H9 (cell line): Measurements from ENCODE around the gene ANXA9. TPM values are rescaled to one million over a fixed set of nuclear protein-coding genes. Genes with fewer than 3 reads are reported as not detected.

Experiments
- DNase-seq: peaks from one replicate; pipeline ENCODE4 v3.0.0-alpha.2; 2017
- H2AFZ ChIP-seq: one replicate; pipeline ENCODE4 v1.6.1; 2013; ENCODE audit warnings: mild to moderate bottlenecking, low read length, control low read depth, moderate library complexity
- H2AK5ac ChIP-seq: 2 replicates; pipeline ENCODE4 v1.6.1; 2013; ENCODE audit warnings: low read length, control low read depth, mixed read lengths; ENCODE audit not compliant: insufficient read length
- H2BK120ac ChIP-seq: one replicate; pipeline ENCODE4 v1.6.1; 2013; ENCODE audit warnings: low read depth, mild to moderate bottlenecking, low read length, control low read depth, inconsistent platforms; ENCODE audit not compliant: poor library complexity, severe bottlenecking
- H2BK12ac ChIP-seq: 2 replicates; pipeline ENCODE4 v1.6.1; 2013; ENCODE audit warnings: low read length, control low read depth, mixed read lengths, low read depth; ENCODE audit not compliant: insufficient read length
- H2BK15ac ChIP-seq: 2 replicates; pipeline ENCODE4 v1.6.1; 2013; ENCODE audit warnings: low read depth, low read length, control low read depth
- H2BK20ac ChIP-seq: one replicate; pipeline ENCODE4 v1.6.1; 2013; ENCODE audit warnings: low read depth, mild to moderate bottlenecking, low read length, control low read depth, inconsistent platforms; ENCODE audit not compliant: poor library complexity, severe bottlenecking
- H2BK5ac ChIP-seq: 2 replicates; pipeline ENCODE4 v1.6.1; 2013; ENCODE audit warnings: low read length, control low read depth, mixed read lengths; ENCODE audit not compliant: insufficient read length
- H3K14ac ChIP-seq: 2 replicates; pipeline ENCODE4 v1.6.1; 2013; ENCODE audit warnings: low read length, control low read depth; ENCODE audit not compliant: insufficient read depth
- H3K18ac ChIP-seq: 2 replicates; pipeline ENCODE4 v1.6.1; 2013; ENCODE audit warnings: low read depth, mild to moderate bottlenecking, mixed read lengths, low read length, control low read depth; ENCODE audit not compliant: insufficient read length
- H3K23ac ChIP-seq: 2 replicates; pipeline ENCODE4 v1.6.1; 2013; ENCODE audit warnings: low read length, control low read depth, mixed read lengths, low read depth; ENCODE audit not compliant: insufficient read length
- H3K23me2 ChIP-seq: 2 replicates; pipeline ENCODE4 v1.6.1; 2013; ENCODE audit warnings: low read depth, mild to moderate bottlenecking, mixed read lengths, low read length, control low read depth; ENCODE audit not compliant: insufficient read length, poor library complexity, severe bottlenecking
- H3K27ac ChIP-seq: 2 replicates; pipeline ENCODE4 v1.5.1; 2013; ENCODE audit warnings: low read length, control low read depth, mixed read lengths, low read depth; ENCODE audit not compliant: insufficient read length
- H3K27me3 ChIP-seq: 2 replicates; pipeline ENCODE4 v1.6.1; 2013; ENCODE audit warnings: low read length, control low read depth, inconsistent platforms; ENCODE audit not compliant: insufficient read depth
- H3K4ac ChIP-seq: 2 replicates; pipeline ENCODE4 v1.6.1; 2013; ENCODE audit warnings: low read depth, mild to moderate bottlenecking, control low read depth, inconsistent platforms, low read length, moderate library complexity
- H3K4me1 ChIP-seq: 2 replicates; pipeline ENCODE4 v1.6.1; 2013; ENCODE audit warnings: low read length, control low read depth, inconsistent platforms; ENCODE audit not compliant: insufficient read depth
- H3K4me2 ChIP-seq: 2 replicates; pipeline ENCODE4 v1.6.1; 2013; ENCODE audit warnings: low read length, control low read depth, mixed read lengths; ENCODE audit not compliant: insufficient read length, insufficient read depth
- H3K56ac ChIP-seq: 2 replicates; pipeline ENCODE4 v1.6.1; 2013; ENCODE audit warnings: low read depth, mild to moderate bottlenecking, mixed read lengths, low read length, control low read depth; ENCODE audit not compliant: insufficient read length
- H3K79me1 ChIP-seq: 2 replicates; pipeline ENCODE4 v1.6.1; 2013; ENCODE audit warnings: low read depth, mild to moderate bottlenecking, moderate library complexity, low read length, control low read depth, inconsistent platforms; ENCODE audit not compliant: insufficient read depth, poor library complexity, severe bottlenecking
- H3K79me2 ChIP-seq: 2 replicates; pipeline ENCODE4 v1.6.1; 2013; ENCODE audit warnings: low read length, control low read depth, inconsistent platforms; ENCODE audit not compliant: insufficient read depth
- H3K9ac ChIP-seq: 2 replicates; pipeline ENCODE4 v1.6.1; 2013; ENCODE audit warnings: low read length, control low read depth, mixed read lengths; ENCODE audit not compliant: insufficient read length; ENCODE audit errors: extremely low read depth
- H3K9me3 ChIP-seq: one replicate; pipeline ENCODE4 v1.6.1; 2013; ENCODE audit warnings: low read depth, low read length, inconsistent platforms; ENCODE audit not compliant: control insufficient read depth
- H3T11ph ChIP-seq: one replicate; pipeline ENCODE4 v1.6.1; 2013; ENCODE audit warnings: mild to moderate bottlenecking, low read length, control low read depth, inconsistent platforms
- H4K20me1 ChIP-seq: one replicate; pipeline ENCODE4 v1.6.1; 2013; ENCODE audit not compliant: control insufficient read depth, insufficient read length, insufficient read depth
- H4K5ac ChIP-seq: 2 replicates; pipeline ENCODE4 v1.6.1; 2013; ENCODE audit warnings: low read depth, mild to moderate bottlenecking, mixed read lengths, low read length, control low read depth; ENCODE audit not compliant: insufficient read length
- H4K8ac ChIP-seq: replicated peaks from 2 replicates; pipeline ENCODE4 v1.6.1; 2013; ENCODE audit warnings: low read length, control low read depth, mixed read lengths, low read depth; ENCODE audit not compliant: insufficient read length
- H4K91ac ChIP-seq: 2 replicates; pipeline ENCODE4 v1.6.1; 2013; ENCODE audit warnings: low read depth, mild to moderate bottlenecking, moderate library complexity, mixed read lengths, low read length, control low read depth; ENCODE audit not compliant: insufficient read length
- H3K27ac Mint-ChIP-seq, 3 experiments: 2 replicates in 2 of 3; 3 replicates in 1 of 3; pipeline ENCODE4 v1.8.0; 2020 to 2021; ENCODE audit warnings: mixed read lengths in 3 of 3, mild to moderate bottlenecking in 1 of 3, moderate library complexity in 1 of 3
- H3K27me3 Mint-ChIP-seq: 2 replicates; pipeline ENCODE4 v1.8.0; 2021; ENCODE audit warnings: low read depth, mild to moderate bottlenecking, moderate library complexity, mixed read lengths
- H3K36me3 Mint-ChIP-seq, 3 experiments: 2 replicates in 2 of 3; 3 replicates in 1 of 3; pipeline ENCODE4 v1.8.0; 2020 to 2021; ENCODE audit warnings: low read depth in 3 of 3, mixed read lengths in 3 of 3; ENCODE audit not compliant: insufficient read depth in 1 of 3
- H3K4me1 Mint-ChIP-seq, 2 experiments: 2 replicates each; pipeline ENCODE4 v1.8.0; 2020; ENCODE audit warnings: mixed read lengths in 2 of 2
- H3K4me3 Mint-ChIP-seq, 2 experiments: 2 replicates in 1 of 2; 3 replicates in 1 of 2; pipeline ENCODE4 v1.8.0; 2020 to 2021; ENCODE audit warnings: mild to moderate bottlenecking in 2 of 2, mixed read lengths in 2 of 2, moderate library complexity in 1 of 2
- H3K9me3 Mint-ChIP-seq, 2 experiments: 2 replicates in 1 of 2; 3 replicates in 1 of 2; pipeline ENCODE4 v1.8.0; 2020; ENCODE audit warnings: mild to moderate bottlenecking in 2 of 2, mixed read lengths in 2 of 2, moderate library complexity in 1 of 2
- CTCF ChIP-seq: fragments of 200-600 bp; sonication (generic); conservative IDR thresholded peaks from 3 replicates; pipeline ENCODE4 v1.8.0; 2021; ENCODE audit warnings: antibody characterized with exemption, mild to moderate bottlenecking
- WGBS: extraction: QIAGEN DNeasy Blood & Tissue Kit; methylation state at CpG from one replicate; pipeline ENCODE4 v1.1.7; 2013; ENCODE audit warnings: missing lambda C conversion rate, low lambda C conversion rate, mixed read lengths; ENCODE audit not compliant: insufficient read length; ENCODE audit errors: extremely low coverage; 5-methylcytosine and 5-hydroxymethylcytosine counted together
- total RNA-seq: library from RNA; stranded (reverse); gene quantifications from 2 replicates; pipeline ENCODE4 v1.2.1, GENCODE V29; 2021

Gene ANXA9
- total RNA-seq, 1 experiment from 2014 or later, result 0.92 TPM

GRCh38 chr1:150967936-150968335 lies 14.2 kb upstream of the ANXA9 start:
- Histone ChIP-seq H2BK12ac (no peak overlapping the region), H3K18ac (no peak overlapping the region), H3K23ac (no peak overlapping the region), H2BK120ac (no peak overlapping the region), H3K4me1 (peaks cover 5% of the 10 kb centered on the region), H4K8ac (no peak overlapping the region), H3K27me3 (no peaks in the 10 kb centered on the region), H3K56ac (no peak overlapping the region), H3K14ac (no peak overlapping the region), H2BK20ac (no peak overlapping the region), H3K23me2 (no peaks in the 10 kb centered on the region), H3K9me3 (no peaks in the 10 kb centered on the region), H2BK15ac (no peak overlapping the region), H3K4ac (no peak overlapping the region), H3T11ph (no peak overlapping the region), H3K79me1 (no peaks in the 10 kb centered on the region), H4K91ac (no peak overlapping the region), H3K9ac (no peak overlapping the region), H3K4me2 (no peak overlapping the region), H4K5ac (no peak overlapping the region), H2AK5ac (no peak overlapping the region), H4K20me1 (no peaks in the 10 kb centered on the region), H3K79me2 (peaks cover 21% of the 10 kb centered on the region; the same call in 1 of the 2 replicates), H3K27ac (no peak overlapping the region), H2AFZ (no peak overlapping the region), H2BK5ac (no peak overlapping the region)
- H3K4me3 Mint-ChIP-seq, result no peak overlapping the region
- H3K4me1 Mint-ChIP-seq, result peaks cover 35 to 38% of the 10 kb centered on the region in 2 experiments
- no CpG with 5 or more reads among the region's 13 CpGs for WGBS
- H3K27ac Mint-ChIP-seq, result peak overlapping the region; percentile 36 to 76 (median 40); a peak in 4 of 7 replicates
- DNase-seq, result no peak
- TF ChIP-seq CTCF, result no peak
- no peaks in the 10 kb centered on the region for H3K9me3 Mint-ChIP-seq
- H3K36me3 Mint-ChIP-seq, result peaks cover 48 to 66% (median 63%) of the 10 kb centered on the region in 3 experiments
- H3K27me3 Mint-ChIP-seq, result no peaks in the 10 kb centered on the region; the same call in none of the 2 replicates
